Left hindlimb (tissue), 1 donor: ENCODE data around the gene SETD4.

Source experiments
- DNase-seq: peaks from one replicate; pipeline ENCODE4 v3.0.0-alpha.2; 2018

Gene SETD4

DNA sequence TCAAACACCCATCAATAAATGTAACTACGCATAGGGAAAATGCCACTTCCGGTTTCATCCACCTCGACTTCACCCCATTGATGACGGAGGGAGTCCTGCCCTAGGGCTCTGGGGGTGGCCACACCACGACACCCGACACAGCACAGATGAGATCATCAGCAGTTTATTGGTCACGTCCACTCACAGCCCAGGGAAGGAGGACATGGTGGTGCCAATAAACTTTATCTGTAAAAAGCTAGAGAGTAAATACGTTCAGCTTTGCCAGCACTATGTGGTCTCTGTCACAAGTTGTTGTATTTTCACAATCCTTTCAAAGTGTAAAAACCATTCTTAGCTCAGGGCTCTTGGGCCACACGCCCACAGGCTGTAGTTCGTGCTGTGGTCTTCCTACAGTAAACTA is 16.3 kb downstream of the SETD4 start:
- no peak for DNase-seq

GRCh38 chr21:36041910-36042309 is 18.4 kb downstream of the SETD4 start:
- no peak for DNase-seq

GRCh38 chr21:36040389-36040788 is 19.9 kb downstream of the SETD4 start:
- DNase-seq = no peak

GRCh38 chr21:36039861-36040260 is 20.5 kb downstream of the SETD4 start:
- no peak for DNase-seq

DNA sequence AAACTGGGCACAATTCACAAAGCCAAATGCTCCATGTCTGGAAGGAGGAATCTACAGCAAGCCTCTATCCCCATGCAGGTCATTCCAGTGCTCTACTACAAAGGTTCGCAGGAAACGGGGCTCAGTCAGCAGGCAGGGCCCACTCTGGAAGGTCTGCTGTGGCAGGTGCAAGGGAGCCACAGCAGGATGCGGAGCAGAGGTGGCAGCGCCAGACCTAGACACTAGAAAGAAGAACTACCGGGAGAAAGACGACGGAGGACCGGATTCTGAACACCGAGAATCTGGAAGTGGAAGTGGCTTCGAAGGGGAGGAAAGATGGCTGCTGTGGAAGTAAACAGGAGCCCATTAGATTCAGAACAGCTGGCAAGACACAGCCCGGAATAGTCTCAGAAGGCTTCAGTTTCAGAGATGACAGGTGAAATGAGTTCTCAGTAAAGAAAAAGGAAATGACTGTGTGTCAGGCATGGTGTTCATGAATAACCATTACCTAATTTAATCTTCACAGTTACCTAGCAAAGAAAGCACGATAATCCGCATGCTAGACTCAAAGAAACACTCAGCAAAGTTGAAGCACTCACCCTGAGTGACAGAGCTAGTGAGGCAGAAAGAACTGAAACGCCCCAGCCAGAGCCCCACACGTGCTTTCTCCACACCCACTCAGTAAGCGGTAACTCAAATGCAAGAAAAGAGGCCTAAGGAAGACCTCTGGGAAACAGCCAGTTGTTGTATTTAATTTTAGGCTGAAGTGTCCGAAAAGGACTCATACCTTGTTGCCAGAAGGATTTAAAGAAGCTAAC is 21.4 kb downstream of the SETD4 start:
- no peak for DNase-seq

DNA sequence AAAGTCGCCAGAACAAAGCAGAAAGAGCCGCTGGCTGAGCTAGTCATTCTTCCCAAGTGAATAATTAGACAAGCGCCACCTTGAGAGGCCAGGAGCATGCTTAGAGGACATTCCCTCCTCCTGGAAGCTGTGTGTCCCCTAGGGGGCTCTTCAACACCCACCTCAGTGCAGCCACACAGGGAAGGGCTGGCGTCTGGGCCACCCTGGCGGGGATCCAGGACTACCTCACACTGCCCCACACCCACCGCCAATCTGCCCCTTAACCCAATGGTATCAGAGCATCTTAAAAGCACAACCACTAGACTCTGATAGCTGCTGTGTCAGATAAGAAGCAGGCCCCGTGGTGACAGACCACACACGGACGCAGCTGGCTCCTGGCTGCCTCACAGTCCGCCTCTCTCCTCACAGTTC is 24.9 kb downstream of the SETD4 start:
- DNase-seq = no peak

GRCh38 chr21:36034211-36034913 is 26.0 kb downstream of the SETD4 start:
- no peak for DNase-seq

DNA sequence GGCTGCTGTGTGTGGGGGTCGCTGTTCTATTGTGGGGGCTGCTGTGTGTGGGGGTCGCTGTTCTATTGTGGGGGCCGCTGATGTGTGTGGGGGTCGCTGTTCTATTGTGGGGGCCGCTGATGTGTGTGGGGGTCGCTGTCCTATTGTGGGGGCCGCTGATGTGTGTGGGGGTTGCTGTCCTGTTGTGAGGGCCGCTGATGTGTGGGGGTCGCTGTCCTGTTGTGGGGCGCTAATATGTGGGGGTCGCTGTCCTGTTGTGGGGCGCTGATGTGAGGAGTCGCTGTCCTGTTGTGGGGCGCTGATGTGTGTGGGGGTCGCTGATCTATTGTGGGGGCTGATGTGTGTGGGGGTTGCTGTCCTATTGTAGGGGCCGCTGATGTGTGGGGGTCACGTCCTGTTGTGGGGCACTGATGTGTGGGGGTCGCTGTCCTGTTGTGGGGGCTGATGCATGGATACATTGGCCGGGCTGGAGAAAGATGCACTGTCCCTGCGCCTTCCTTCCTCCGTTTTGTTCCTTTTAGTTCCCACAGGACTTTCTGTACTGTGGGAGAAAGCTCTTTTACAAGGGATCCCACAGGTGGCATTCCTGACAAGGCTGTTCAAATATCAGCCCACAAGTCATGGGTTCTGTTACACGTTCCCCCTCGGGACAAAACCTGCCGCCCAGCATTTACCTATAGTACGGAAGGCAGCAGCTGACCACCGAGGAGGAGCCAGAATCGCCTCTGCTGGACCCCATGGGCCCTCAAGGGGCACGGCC is 27.5 kb downstream of the SETD4 start:
- DNase-seq = no peak

DNA sequence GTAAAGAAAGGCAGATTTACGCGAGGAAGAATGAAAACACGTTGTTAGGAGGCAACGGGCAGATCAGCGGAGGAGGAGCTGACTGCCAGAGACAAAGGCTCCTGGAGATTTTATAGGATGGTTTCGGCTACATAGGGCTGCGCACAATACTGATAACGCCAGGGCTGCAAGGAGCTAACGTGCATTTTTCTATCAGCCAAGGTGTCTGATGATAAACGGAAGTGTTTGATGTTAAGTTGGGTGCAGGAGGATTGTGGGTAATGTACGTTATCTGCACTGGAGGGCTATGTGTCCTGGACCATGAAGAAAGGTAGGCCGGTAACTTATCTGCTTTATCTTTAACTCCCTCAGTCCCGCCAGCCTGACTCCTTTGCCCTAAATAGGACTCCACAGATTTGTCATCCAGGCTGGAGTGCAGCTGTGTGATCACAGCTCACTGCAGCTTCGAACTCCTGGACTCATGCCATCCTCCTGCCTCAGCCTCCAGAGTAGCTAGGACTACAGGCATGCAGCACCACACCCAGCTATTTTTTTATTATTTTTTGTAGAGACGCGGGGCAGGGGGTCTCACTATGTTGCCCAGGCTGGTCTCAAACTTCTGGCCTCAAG is 29.6 kb downstream of the SETD4 start:
- DNase-seq = no peak

- no peak for DNase-seq
Measured at GRCh38 chr21:36029309-36029708, 31.0 kb downstream of the SETD4 start.

- DNase-seq = peak; percentile 84
Measured at GRCh38 chr21:36028127-36029069, 31.9 kb downstream of the SETD4 start.

GRCh38 chr21:36027347-36027746 is 33.0 kb downstream of the SETD4 start:
- DNase-seq = no peak

- no peak for DNase-seq
Measured at GRCh38 chr21:36024782-36025181, 35.5 kb downstream of the SETD4 start.

DNA sequence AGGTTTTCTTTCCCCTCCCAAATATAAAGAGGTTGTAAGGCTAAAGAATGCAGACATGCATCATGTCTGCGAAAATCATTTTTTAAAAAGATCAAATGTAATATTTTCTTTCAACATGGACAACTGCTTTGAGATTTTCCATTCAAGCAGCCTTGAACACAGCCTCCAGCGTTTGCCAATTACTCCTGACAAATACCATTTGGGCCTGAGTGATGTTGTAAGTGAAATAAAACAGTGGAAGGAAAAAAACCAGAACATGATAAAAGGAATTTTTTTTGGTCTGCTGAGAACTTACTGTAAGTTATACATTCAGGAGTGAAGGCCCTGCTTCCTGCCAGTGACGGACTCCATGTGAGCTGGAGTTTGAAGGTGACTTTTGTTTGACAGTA is 37.2 kb downstream of the SETD4 start:
- DNase-seq = no peak

DNA sequence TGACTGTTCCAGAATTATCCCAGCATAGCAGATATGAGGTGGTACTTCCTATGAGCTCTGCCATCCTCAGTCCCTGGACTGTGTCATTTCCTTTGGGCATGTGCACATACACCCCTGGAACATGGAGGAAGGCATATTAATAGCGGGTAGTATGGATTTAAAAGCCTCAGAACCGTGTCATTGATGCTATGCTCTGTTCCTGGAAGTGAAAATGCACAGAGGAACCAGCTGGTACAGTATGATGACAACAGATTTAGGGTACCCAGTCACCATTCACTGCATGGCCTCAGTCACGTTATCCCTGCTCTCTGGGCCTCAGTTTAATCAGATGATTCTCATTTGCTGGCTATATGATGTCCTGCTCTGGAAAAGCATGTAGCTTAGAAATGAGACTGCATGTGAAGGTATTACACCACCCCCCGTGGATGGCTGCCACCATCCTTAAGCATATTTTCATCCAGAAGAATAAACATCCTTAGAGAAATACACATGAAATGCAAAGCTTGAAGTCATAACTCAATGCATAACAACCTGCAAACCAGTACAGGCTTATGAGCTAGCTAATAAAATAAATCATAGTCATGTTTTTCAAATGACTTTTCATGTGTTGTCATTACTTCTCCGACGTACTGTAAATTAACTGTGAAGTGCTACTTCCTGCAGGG is 37.8 kb downstream of the SETD4 start:
- no peak for DNase-seq

DNA sequence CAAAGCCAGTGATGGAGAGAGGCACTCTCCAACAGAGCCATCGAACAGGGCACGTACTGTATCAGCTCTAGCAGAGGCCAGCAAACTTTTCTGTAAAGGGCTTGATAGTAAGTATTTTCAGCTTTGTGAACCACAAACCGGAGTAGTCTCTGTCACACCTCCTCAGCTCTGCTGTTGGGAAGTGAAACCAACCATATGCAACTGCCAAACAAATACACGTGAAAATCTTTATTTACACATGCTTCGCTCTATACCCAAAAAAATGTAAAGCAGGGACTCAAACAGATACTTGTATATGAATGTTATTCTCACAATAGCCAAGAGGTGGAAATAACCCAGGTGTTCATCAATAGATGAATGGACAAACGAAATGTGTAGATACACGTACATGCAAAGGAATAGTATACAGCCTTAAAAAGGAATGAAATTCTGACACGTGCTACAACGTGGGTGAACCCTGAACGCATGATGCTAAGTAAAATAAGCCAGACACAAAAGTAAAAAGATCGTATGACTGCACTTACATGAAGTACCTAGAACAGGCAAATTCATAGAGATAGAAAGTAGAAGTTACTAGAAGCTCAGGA is 39.0 kb downstream of the SETD4 start:
- no peak for DNase-seq

DNA sequence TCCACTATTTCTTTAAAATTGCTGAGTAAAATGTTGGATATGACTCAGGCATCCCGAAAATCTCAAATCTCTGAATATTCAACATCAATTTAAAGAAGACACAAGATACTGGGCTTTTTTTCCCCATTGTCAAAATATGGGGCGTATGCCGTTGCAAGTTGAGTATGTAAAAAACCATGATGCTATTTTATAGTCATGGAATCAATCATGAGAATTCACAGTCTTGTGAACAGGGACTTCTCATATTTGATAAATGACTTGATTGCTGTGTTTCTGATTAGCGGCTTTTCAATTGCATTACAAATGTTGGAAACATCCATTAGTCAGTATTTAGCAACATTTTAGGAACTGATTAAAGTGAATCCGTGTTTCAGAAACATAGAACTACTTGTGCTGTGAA is 45.3 kb downstream of the SETD4 start:
- no peak for DNase-seq

- DNase-seq = no peak
Measured at GRCh38 chr21:36010801-36011200, 49.5 kb downstream of the SETD4 start.

DNA sequence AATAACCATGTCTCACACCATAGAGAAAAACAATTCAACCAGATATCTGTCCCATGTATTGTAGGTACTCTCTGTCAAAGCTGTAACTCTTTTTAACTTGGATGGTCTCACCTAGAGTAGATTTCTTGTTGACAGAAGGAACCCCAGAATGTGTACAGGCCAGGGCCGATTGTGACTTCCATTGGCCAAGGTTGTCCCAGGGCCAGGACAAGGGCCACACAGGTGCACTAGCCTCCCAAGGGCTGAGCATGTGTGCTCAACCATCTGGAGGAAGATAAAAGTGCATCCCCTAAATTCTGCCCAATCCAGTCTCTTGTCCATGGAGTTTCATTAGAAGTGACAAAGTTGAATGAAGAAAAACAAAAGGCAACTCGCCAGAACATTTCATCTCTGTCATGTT is 51.8 kb downstream of the SETD4 start:
- DNase-seq = no peak

DNA sequence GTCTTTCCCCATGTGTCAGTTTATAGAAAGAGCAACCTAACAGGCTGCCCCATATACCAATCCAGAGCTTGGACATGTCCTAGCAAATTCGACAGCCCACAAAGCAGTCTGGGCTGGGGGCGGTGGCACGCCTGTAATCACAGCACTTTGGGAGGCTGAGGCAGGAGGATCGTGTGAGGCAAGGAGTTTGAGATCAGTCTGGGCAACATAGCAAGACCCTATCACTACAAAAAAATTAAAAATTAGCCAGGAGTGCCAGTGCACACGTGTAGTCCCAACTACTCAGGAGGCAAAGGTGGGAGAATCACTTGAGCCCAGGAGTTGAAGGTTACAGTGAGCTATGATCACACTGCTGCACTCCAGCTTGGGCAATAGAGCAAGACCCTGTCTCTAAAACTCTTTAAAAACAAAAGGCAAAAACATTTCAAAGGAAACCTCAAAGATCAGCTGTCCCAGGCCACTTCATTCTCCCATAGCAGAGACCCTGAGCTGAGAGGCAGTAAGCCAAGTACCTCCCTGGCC is 54.4 kb downstream of the SETD4 start:
- DNase-seq = no peak

DNA sequence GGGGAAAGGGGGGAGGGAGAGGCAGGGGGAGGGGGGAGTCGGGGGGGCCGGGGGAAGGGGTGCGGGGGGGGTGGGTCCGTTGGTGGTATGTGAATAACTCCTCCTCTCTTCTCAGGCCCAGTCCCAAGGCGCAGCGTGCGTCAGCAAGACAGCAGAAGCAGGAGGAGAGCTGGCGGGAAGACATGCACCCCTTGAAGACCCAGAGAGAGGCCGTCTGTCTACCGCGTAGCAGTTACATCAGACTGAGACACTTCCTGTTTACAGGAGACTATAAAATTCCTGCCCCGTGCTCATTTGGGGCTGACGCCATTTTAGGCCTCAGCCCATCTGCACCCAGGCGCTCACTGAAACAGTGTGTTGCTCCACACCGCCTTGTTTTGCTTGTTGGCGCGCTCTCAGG is 55.3 kb downstream of the SETD4 start:
- no peak for DNase-seq
